Fibroblast of skin of abdomen (primary cell): ENCODE results near the gene FAXC.
"Not testable (repeated sequence)": the region's sequence is repeated elsewhere in the genome, so short reads cannot be mapped to it uniquely, and the experiment has no call there.

Experiments used
- DNase-seq: peaks from one replicate; pipeline ENCODE4 v3.0.0-alpha.2; 2013

The FAXC gene

GRCh38 chr6:99338188-99338587 lies 11.3 kb downstream of the FAXC start:
- DNase-seq: no peak

GRCh38 chr6:99335298-99335697 lies 14.2 kb downstream of the FAXC start:
- DNase-seq: not testable (repeated sequence)

GRCh38 chr6:99334526-99335127 lies 14.8 kb downstream of the FAXC start:
- DNase-seq: peak; percentile 48

- DNase-seq: no peak
Measured at GRCh38 chr6:99333068-99333467, 16.4 kb downstream of the FAXC start.

GRCh38 chr6:99331531-99331930 lies 17.9 kb downstream of the FAXC start:
- no peak for DNase-seq

GRCh38 chr6:99330159-99330558 lies 19.3 kb downstream of the FAXC start:
- DNase-seq: peak; percentile 58

GRCh38 chr6:99324996-99325395 lies 24.5 kb downstream of the FAXC start:
- DNase-seq: no peak

- DNase-seq: no peak
Measured at GRCh38 chr6:99318566-99318965, 30.9 kb downstream of the FAXC start.

- no peak for DNase-seq
Measured at GRCh38 chr6:99312354-99312753, 37.1 kb downstream of the FAXC start.

GRCh38 chr6:99310553-99310952 lies 38.9 kb downstream of the FAXC start:
- DNase-seq: no peak

GRCh38 chr6:99309557-99309956 lies 39.9 kb downstream of the FAXC start:
- DNase-seq: no peak

GRCh38 chr6:99308788-99309187 lies 40.7 kb downstream of the FAXC start:
- no peak for DNase-seq

GRCh38 chr6:99307295-99307907 lies 42.1 kb downstream of the FAXC start:
- DNase-seq: no peak

GRCh38 chr6:99306341-99306740 lies 43.1 kb downstream of the FAXC start:
- DNase-seq: no peak

GRCh38 chr6:99305021-99305554 lies 44.4 kb downstream of the FAXC start:
- no peak for DNase-seq

GRCh38 chr6:99297415-99297814 lies 52.1 kb downstream of the FAXC start:
- peak; percentile 5 for DNase-seq

GRCh38 chr6:99297006-99297405 lies 52.5 kb downstream of the FAXC start:
- DNase-seq: no peak

GRCh38 chr6:99296261-99296660 lies 53.2 kb downstream of the FAXC start:
- DNase-seq: no peak

- DNase-seq: no peak
Measured at GRCh38 chr6:99295276-99295675, 54.2 kb downstream of the FAXC start.

- no peak for DNase-seq
Measured at GRCh38 chr6:99294786-99295185, 54.7 kb downstream of the FAXC start.

GRCh38 chr6:99289701-99290100 lies 59.8 kb downstream of the FAXC start:
- no peak for DNase-seq

- no peak for DNase-seq
Measured at GRCh38 chr6:99288668-99289067, 60.8 kb downstream of the FAXC start.

GRCh38 chr6:99287523-99287922 lies 62.0 kb downstream of the FAXC start:
- no peak for DNase-seq

GRCh38 chr6:99285881-99286280 lies 63.6 kb downstream of the FAXC start:
- DNase-seq: no peak
